ENCODE measurements around the gene ARAP2.

Gene ARAP2

GRCh38 chr4:36242629-36243354 is 1.5 kb downstream of the ARAP2 start (continued):
- TF ChIP-seq REST (tag by site-specific recombination; IDR thresholded peaks at IDR 0.05) (no peak), ZNF433 (tag by site-specific recombination; IDR thresholded peaks at IDR 0.05; ENCODE audit: low read depth) (no peak), ZSCAN5A (tag by site-specific recombination; IDR thresholded peaks at IDR 0.05) (no peak), ZNF768 (tag by site-specific recombination; IDR thresholded peaks at IDR 0.05) (no peak), MZF1 (tag by site-specific recombination; IDR thresholded peaks at IDR 0.05; ENCODE audit: borderline replicate concordance) (no peak), ELK4 (IDR thresholded peaks at IDR 0.05; ENCODE audit: borderline replicate concordance, low read depth, low read length) (no peak), SALL2 (tag by site-specific recombination; IDR thresholded peaks at IDR 0.05; ENCODE audit: borderline replicate concordance) (no peak), WT1 (tag by site-specific recombination; IDR thresholded peaks at IDR 0.05) (0 out of 2 replicates have a peak, but pooled peaks have one; percentile 39), RBAK (tag by site-specific recombination; IDR thresholded peaks at IDR 0.05) (no peak), ZNF2 (tag by site-specific recombination; IDR thresholded peaks at IDR 0.05) (no peak), ZNF530 (tag by site-specific recombination; IDR thresholded peaks at IDR 0.05; ENCODE audit: low read depth) (no peak), ZNF701 (tag by site-specific recombination; IDR thresholded peaks at IDR 0.05) (no peak), HOXD13 (CRISPR knock-in tag; IDR thresholded peaks at IDR 0.05; ENCODE audit: borderline replicate concordance) (peak; percentile 47; the same call in 1 of the 2 replicates), IKZF3 (tag by site-specific recombination; IDR thresholded peaks at IDR 0.05) (peak; percentile 50), KLF10 (tag by site-specific recombination; IDR thresholded peaks at IDR 0.05) (peak; percentile 77), ZNF510 (tag by site-specific recombination; IDR thresholded peaks at IDR 0.05; ENCODE audit: insufficient replicate concordance) (no peak), ZNF645 (tag by site-specific recombination; IDR thresholded peaks at IDR 0.05) (no peak), GFI1B (tag by site-specific recombination; IDR thresholded peaks at IDR 0.05) (no peak), ZNF560 (tag by site-specific recombination; IDR thresholded peaks at IDR 0.05; ENCODE audit: borderline replicate concordance) (no peak), ZNF362 (tag by site-specific recombination; IDR thresholded peaks at IDR 0.05) (no peak), OVOL3 (tag by site-specific recombination; IDR thresholded peaks at IDR 0.05) (0 out of 2 replicates have a peak, but pooled peaks have one; percentile 23), ZNF600 (tag by site-specific recombination; IDR thresholded peaks at IDR 0.05) (no peak), ATF2 (tag by site-specific recombination; IDR thresholded peaks at IDR 0.05; ENCODE audit: low read depth) (no peak), SCRT1 (tag by site-specific recombination; IDR thresholded peaks at IDR 0.05; ENCODE audit: borderline replicate concordance) (no peak), PBX3 (CRISPR knock-in tag; IDR thresholded peaks at IDR 0.05) (no peak)

Measured in HEK293 (cell line).